ENCODE results near the gene GPBP1. TPM values are rescaled to one million over a fixed set of nuclear protein-coding genes. Genes with fewer than 3 reads are reported as not detected.

The GPBP1 gene
- total and polyA plus RNA-seq, 2 experiments from 2014 or later, result 38.1 to 41.7 TPM

- H3F3A ChIP-seq (ENCODE audit: insufficient read depth), result peaks cover 14% of the 10 kb centered on the region
- DNase-seq, result peak; percentile 39
- H3K27ac ChIP-seq, result peak overlapping the region; percentile 99
- H3K9ac ChIP-seq, result peak overlapping the region; percentile 100
- H4K20me1 ChIP-seq (ENCODE audit: insufficient read depth), result no peaks in the 10 kb centered on the region
- in situ Hi-C loops (cut with MboI), result no loop called here
- 20 to 21% methylated on average over 12 of the region's 12 CpGs for WGBS, 2 experiments (ENCODE audit: low coverage in 1 of 2, low lambda C conversion rate in 2 of 2, missing lambda C conversion rate in 2 of 2)
- H3K4me1 ChIP-seq (ENCODE audit: insufficient read depth), result peaks cover 37% of the 10 kb centered on the region
- no peaks in the 10 kb centered on the region for H3K27me3 ChIP-seq (replicated peaks; ENCODE audit: insufficient read depth)
- H2AFZ ChIP-seq, result peak overlapping the region; percentile 36; the same call in 1 of the 2 replicates
- H3K9me2 ChIP-seq (ENCODE audit: insufficient read depth), result no peaks in the 10 kb centered on the region
- peak overlapping the region; percentile 96 for H3K4me2 ChIP-seq (ENCODE audit: unreplicated experiment)
- peak overlapping the region; percentile 92 for H3K4me3 ChIP-seq
- TF ChIP-seq EZH2 (IDR thresholded peaks at IDR 0.05; ENCODE audit: insufficient read depth, poor library complexity, severe bottlenecking) (no peak), EZH2phosphoT487 (IDR thresholded peaks at IDR 0.05; ENCODE audit: insufficient read depth, low read depth) (no peak)
- H3K9me3 ChIP-seq (ENCODE audit: low read depth), result no peaks in the 10 kb centered on the region
- H3K79me2 ChIP-seq (ENCODE audit: insufficient read depth), result peaks cover 100% of the 10 kb centered on the region
- H3K36me3 ChIP-seq (ENCODE audit: low read depth), result no peaks in the 10 kb centered on the region
These were observed 5.7 kb downstream of the GPBP1 start for GRCh38 chr5:57179262-57180200.

DNA sequence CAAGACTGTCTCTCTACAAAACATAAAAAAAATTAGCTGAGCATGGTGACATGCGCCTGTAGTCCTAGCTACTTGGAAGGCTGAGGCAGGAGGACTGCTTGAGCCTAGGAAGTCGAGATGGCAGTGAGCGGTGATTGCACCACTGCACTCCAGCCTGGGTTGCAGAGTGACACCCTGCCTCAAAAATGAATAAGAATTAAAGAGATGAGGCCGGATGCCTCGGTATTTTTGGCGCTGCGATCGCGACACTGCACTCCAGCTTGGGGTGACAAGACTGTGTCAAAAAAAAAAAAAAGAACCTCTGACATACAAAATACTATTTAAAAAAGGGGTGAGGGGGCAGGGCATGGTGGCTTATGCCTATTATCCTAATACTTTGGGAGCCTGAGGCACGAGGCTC, 7.3 kb downstream of the GPBP1 start:
- H3K9ac ChIP-seq, result no peak overlapping the region
- no peaks in the 10 kb centered on the region for H3K27me3 ChIP-seq (replicated peaks; ENCODE audit: insufficient read depth)
- H3K9me3 ChIP-seq (ENCODE audit: low read depth), result no peaks in the 10 kb centered on the region
- in situ Hi-C loops (cut with MboI), result no loop called here
- H3K4me1 ChIP-seq (ENCODE audit: insufficient read depth), result peaks cover 48% of the 10 kb centered on the region
- H3K9me2 ChIP-seq (ENCODE audit: insufficient read depth), result no peaks in the 10 kb centered on the region
- H3F3A ChIP-seq (ENCODE audit: insufficient read depth), result peaks cover 9% of the 10 kb centered on the region
- H3K4me3 ChIP-seq, result no peak overlapping the region
- no peak for DNase-seq
- H2AFZ ChIP-seq, result no peak overlapping the region
- H4K20me1 ChIP-seq (ENCODE audit: insufficient read depth), result no peaks in the 10 kb centered on the region
- 90 to 93% methylated on average over 10 of the region's 10 CpGs for WGBS, 2 experiments (ENCODE audit: low coverage in 1 of 2, low lambda C conversion rate in 2 of 2, missing lambda C conversion rate in 2 of 2)
- no peak overlapping the region for H3K27ac ChIP-seq
- H3K79me2 ChIP-seq (ENCODE audit: insufficient read depth), result peaks cover 100% of the 10 kb centered on the region
- no peaks in the 10 kb centered on the region for H3K36me3 ChIP-seq (ENCODE audit: low read depth)
- TF ChIP-seq EZH2 (IDR thresholded peaks at IDR 0.05; ENCODE audit: insufficient read depth, poor library complexity, severe bottlenecking), result no peak
- no peak for TF ChIP-seq EZH2phosphoT487 (IDR thresholded peaks at IDR 0.05; ENCODE audit: insufficient read depth, low read depth)
- H3K4me2 ChIP-seq (ENCODE audit: unreplicated experiment), result no peak overlapping the region

DNA sequence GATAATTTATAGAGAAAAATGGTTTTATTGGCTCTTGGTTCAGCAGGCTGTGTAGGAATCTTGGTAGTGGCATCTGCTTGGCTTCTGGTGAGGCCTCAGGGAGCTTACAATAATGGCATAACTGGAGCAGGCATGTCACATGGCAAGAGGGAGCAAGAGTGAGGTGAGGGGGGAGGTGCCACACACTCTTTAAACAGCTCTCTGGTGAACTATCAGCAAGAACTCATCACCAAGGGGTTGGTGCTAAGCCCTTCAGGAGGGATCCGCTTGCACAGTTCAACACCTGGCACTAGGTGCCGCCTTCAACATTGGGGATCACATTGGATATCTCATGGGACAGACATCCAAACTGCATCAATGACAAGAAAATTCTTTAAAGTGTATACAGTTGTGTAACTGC, 10.5 kb downstream of the GPBP1 start:
- H3K4me2 ChIP-seq (ENCODE audit: unreplicated experiment), result no peak overlapping the region
- in situ Hi-C loops (cut with MboI), result no loop called here
- H2AFZ ChIP-seq, result no peak overlapping the region
- no peak overlapping the region for H3K27ac ChIP-seq
- H3K27me3 ChIP-seq (replicated peaks; ENCODE audit: insufficient read depth), result no peaks in the 10 kb centered on the region
- no peak overlapping the region for H3K4me3 ChIP-seq
- peaks cover 20% of the 10 kb centered on the region for H3K4me1 ChIP-seq (ENCODE audit: insufficient read depth)
- H3K36me3 ChIP-seq (ENCODE audit: low read depth), result no peaks in the 10 kb centered on the region
- H3F3A ChIP-seq (ENCODE audit: insufficient read depth), result no peaks in the 10 kb centered on the region
- H3K9me2 ChIP-seq (ENCODE audit: insufficient read depth), result no peaks in the 10 kb centered on the region
- WGBS, 2 experiments (ENCODE audit: low coverage in 1 of 2, low lambda C conversion rate in 2 of 2, missing lambda C conversion rate in 2 of 2), result 97 to 100% methylated on average over 2 of the region's 2 CpGs
- DNase-seq, result no peak
- H3K9ac ChIP-seq, result no peak overlapping the region
- TF ChIP-seq EZH2phosphoT487 (IDR thresholded peaks at IDR 0.05; ENCODE audit: insufficient read depth, low read depth) (no peak), EZH2 (IDR thresholded peaks at IDR 0.05; ENCODE audit: insufficient read depth, poor library complexity, severe bottlenecking) (no peak)
- peaks cover 100% of the 10 kb centered on the region for H3K79me2 ChIP-seq (ENCODE audit: insufficient read depth)
- H4K20me1 ChIP-seq (ENCODE audit: insufficient read depth), result peaks cover 16% of the 10 kb centered on the region; the same call in 1 of the 2 replicates
- no peaks in the 10 kb centered on the region for H3K9me3 ChIP-seq (ENCODE audit: low read depth)

DNA sequence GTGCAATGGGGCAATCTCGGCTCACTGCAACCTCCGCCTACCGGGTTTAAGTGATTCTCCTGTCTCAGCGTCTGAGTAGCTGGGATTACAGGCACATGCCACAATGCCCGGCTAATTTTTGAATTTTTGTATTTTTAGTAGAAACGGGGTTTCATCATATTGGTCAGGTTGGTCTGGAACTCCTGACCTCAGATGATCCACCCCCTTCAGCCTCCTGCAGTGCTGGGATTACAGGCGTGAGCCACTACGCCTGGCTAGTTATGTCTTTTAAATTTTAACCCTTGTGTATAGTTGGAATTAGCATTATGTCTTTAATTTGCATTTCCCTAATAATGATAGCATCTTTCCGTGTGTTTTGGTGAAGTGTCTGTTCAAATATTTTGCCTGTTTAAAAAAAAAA, 11.5 kb downstream of the GPBP1 start:
- no peaks in the 10 kb centered on the region for H3K27me3 ChIP-seq (replicated peaks; ENCODE audit: insufficient read depth)
- no peak overlapping the region for H3K4me2 ChIP-seq (ENCODE audit: unreplicated experiment)
- H3K9me3 ChIP-seq (ENCODE audit: low read depth), result no peaks in the 10 kb centered on the region
- in situ Hi-C loops (cut with MboI), result no loop called here
- H3K9me2 ChIP-seq (ENCODE audit: insufficient read depth), result no peaks in the 10 kb centered on the region
- peak; percentile 25 for DNase-seq
- TF ChIP-seq EZH2phosphoT487 (IDR thresholded peaks at IDR 0.05; ENCODE audit: insufficient read depth, low read depth) (no peak), EZH2 (IDR thresholded peaks at IDR 0.05; ENCODE audit: insufficient read depth, poor library complexity, severe bottlenecking) (no peak)
- 50% methylated on average over 9 of the region's 9 CpGs for WGBS, 2 experiments (ENCODE audit: low coverage in 1 of 2, low lambda C conversion rate in 2 of 2, missing lambda C conversion rate in 2 of 2)
- no peak overlapping the region for H3K4me3 ChIP-seq
- no peak overlapping the region for H2AFZ ChIP-seq
- H3F3A ChIP-seq (ENCODE audit: insufficient read depth), result no peaks in the 10 kb centered on the region
- H3K4me1 ChIP-seq (ENCODE audit: insufficient read depth), result peaks cover 11% of the 10 kb centered on the region
- no peaks in the 10 kb centered on the region for H3K36me3 ChIP-seq (ENCODE audit: low read depth)
- peak overlapping the region; percentile 34; the same call in 1 of the 2 replicates for H3K27ac ChIP-seq
- H3K9ac ChIP-seq, result no peak overlapping the region
- peaks cover 100% of the 10 kb centered on the region for H3K79me2 ChIP-seq (ENCODE audit: insufficient read depth)
- H4K20me1 ChIP-seq (ENCODE audit: insufficient read depth), result peaks cover 23% of the 10 kb centered on the region; the same call in 1 of the 2 replicates

Measured in GM23248 (cell line).